Endothelial cell (in vitro differentiated cells): ENCODE results near the gene EIF2S3. TPM values are rescaled to one million over a fixed set of nuclear protein-coding genes. Genes with fewer than 3 reads are reported as not detected.

Source experiments
- DNase-seq: peaks from one replicate; pipeline ENCODE4 v3.0.0; 2021; ENCODE audit warnings: low spot score
- H3K27ac Mint-ChIP-seq: one replicate; pipeline ENCODE4 v1.8.0; 2021; ENCODE audit warnings: mixed read lengths, inconsistent platforms; ENCODE audit not compliant: unreplicated experiment
- H3K27me3 Mint-ChIP-seq: one replicate; pipeline ENCODE4 v1.8.0; 2021; ENCODE audit warnings: mild to moderate bottlenecking, moderate library complexity, mixed read lengths, inconsistent platforms; ENCODE audit not compliant: unreplicated experiment
- H3K36me3 Mint-ChIP-seq: one replicate; pipeline ENCODE4 v1.8.0; 2021; ENCODE audit warnings: mild to moderate bottlenecking, low read depth, mixed read lengths, inconsistent platforms; ENCODE audit not compliant: unreplicated experiment
- H3K4me1 Mint-ChIP-seq: one replicate; pipeline ENCODE4 v1.8.0; 2021; ENCODE audit warnings: mild to moderate bottlenecking, mixed read lengths, inconsistent platforms; ENCODE audit not compliant: unreplicated experiment
- H3K4me3 Mint-ChIP-seq: one replicate; pipeline ENCODE4 v1.8.0; 2021; ENCODE audit warnings: mild to moderate bottlenecking, mixed read lengths, inconsistent platforms; ENCODE audit not compliant: unreplicated experiment
- H3K9me3 Mint-ChIP-seq: one replicate; pipeline ENCODE4 v1.8.0; 2021; ENCODE audit warnings: mixed read lengths, inconsistent platforms; ENCODE audit not compliant: unreplicated experiment
- total RNA-seq: library from RNA; stranded (reverse); fragmentation: NEBNext Ultra II Directional; extraction: Animal tissue kit (Norgen Biotek cat#: 25700); gene quantifications from one replicate; pipeline ENCODE4 v1.2.1, GENCODE V29; 2021; ENCODE audit not compliant: unreplicated experiment
- TF ChIP-seq, protein P1 (sequence below): fragments of 200-600 bp; sonication (generic); IDR thresholded peaks from one replicate; pipeline ENCODE4 v1.5.0; 2021; ENCODE audit warnings: antibody characterized with exemption; ENCODE audit not compliant: unreplicated experiment

The EIF2S3 gene
- total RNA-seq, 1 donor from 2014 or later, result 258 TPM

DNA sequence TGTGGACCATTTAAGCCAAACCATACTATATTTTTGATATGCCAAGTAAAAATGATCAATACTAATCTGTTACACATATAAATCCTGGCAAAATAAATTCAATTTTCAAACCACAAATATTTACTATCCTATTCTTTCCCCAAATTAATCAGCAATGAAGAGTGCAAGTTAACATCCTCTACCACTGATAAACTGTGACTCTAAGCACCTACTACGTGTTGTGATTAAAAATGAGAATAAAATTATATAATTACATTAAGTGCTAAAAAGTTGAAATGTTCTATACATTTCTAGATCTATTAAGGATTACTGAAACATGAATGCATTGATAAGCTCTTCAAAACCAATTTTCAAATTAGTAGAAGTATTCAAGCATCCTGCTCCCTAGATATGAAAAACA, 31.2 kb upstream of the EIF2S3 start:
- Mint-ChIP-seq H3K36me3 (peaks cover 3% of the 10 kb centered on the region), H3K4me3 (peak overlapping the region; percentile 91), H3K9me3 (no peaks in the 10 kb centered on the region), H3K27me3 (peaks cover 2% of the 10 kb centered on the region), H3K27ac (peak overlapping the region; percentile 54), H3K4me1 (peaks cover 2% of the 10 kb centered on the region)
- DNase-seq, result no peak
- TF ChIP-seq, protein P1, sequence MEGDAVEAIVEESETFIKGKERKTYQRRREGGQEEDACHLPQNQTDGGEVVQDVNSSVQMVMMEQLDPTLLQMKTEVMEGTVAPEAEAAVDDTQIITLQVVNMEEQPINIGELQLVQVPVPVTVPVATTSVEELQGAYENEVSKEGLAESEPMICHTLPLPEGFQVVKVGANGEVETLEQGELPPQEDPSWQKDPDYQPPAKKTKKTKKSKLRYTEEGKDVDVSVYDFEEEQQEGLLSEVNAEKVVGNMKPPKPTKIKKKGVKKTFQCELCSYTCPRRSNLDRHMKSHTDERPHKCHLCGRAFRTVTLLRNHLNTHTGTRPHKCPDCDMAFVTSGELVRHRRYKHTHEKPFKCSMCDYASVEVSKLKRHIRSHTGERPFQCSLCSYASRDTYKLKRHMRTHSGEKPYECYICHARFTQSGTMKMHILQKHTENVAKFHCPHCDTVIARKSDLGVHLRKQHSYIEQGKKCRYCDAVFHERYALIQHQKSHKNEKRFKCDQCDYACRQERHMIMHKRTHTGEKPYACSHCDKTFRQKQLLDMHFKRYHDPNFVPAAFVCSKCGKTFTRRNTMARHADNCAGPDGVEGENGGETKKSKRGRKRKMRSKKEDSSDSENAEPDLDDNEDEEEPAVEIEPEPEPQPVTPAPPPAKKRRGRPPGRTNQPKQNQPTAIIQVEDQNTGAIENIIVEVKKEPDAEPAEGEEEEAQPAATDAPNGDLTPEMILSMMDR, result no peak

DNA sequence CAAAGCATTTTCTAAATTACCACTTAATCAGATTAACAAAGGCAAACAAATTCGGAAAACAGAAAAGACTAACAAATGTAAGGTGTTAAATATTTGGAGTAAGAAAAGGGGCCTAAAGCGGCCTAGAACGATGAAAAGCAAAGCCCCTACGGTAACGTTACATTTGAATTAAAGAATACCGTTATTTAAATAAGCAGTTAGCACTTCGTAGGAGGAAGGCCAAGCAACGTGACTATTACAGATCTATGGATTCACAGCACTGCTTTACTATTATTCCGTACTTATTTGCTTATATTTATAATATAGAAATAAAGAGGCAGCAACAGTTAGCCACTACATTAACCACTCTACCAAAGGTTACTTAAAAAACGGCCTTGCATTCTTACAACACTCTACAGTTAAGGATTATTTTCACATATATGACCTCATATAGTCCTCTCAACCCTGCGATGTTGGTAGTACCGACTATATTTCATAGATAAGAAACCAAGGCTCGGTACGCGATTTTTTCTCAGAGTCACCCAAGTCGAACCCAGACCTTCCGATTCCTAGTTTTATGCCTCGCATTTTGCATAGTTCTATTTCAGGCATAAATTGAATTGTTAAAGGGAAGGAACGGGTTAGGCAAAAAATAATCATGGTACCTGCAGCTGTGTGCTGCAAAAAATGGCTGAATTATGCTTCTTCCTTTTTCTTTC, 30.6 kb upstream of the EIF2S3 start:
- no peak for DNase-seq
- no peaks in the 10 kb centered on the region for H3K9me3 Mint-ChIP-seq
- peak overlapping the region; percentile 91 for H3K4me3 Mint-ChIP-seq
- peak overlapping the region; percentile 64 for H3K27ac Mint-ChIP-seq
- peaks cover 2% of the 10 kb centered on the region for H3K4me1 Mint-ChIP-seq
- TF ChIP-seq, protein P1, result no peak
- peaks cover 2% of the 10 kb centered on the region for H3K27me3 Mint-ChIP-seq
- peaks cover 3% of the 10 kb centered on the region for H3K36me3 Mint-ChIP-seq

DNA sequence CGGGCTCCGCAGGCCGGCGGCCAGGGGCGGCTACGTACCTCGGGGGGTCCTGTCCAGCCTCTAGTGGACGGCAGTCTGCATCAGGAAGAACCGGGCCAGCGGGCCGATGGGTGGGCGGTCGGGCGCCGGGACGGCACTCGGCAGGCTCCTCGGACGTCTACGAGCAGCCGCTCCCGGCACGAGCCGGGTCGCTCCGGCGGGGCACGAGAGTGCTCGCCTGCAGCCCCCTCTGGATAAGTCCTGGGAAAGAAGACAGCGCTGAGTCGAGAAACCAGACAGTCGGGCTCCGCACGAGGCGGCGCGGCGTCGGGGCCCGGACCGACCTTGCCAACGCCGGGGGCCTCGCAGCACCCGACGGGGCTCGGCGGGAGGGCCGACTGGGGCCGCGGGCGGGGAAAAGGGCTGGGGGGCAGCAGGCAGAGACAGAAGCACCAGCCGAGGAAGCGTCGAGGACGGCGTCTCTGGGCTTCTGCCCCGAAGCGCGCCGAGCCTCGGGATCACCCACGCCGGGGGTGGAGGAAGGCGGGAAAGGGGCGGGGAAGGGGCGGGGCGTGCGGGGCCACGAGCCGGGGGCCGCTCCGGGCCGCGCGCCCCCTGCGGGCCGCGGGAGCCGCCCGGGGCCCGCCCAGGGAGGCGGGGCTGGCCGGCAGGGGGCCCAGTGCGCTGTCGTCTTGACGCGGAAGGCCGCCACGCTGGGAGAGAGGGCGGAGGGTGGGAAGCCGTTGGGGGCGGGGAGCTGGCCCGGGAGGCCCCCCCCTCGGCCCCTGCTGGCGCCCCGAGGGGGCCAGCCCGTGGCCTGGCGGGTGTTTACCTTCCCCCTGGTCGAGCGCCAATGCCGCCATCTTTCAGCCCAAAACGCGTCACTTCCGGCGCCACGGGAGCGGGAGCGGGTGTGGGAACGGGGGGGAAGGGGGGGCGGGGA, 29.7 kb upstream of the EIF2S3 start:
- peaks cover 3% of the 10 kb centered on the region for H3K36me3 Mint-ChIP-seq
- H3K4me1 Mint-ChIP-seq, result peaks cover 8% of the 10 kb centered on the region
- H3K4me3 Mint-ChIP-seq, result peak overlapping the region; percentile 91
- no peak overlapping the region for H3K27ac Mint-ChIP-seq
- TF ChIP-seq, protein P1, result peak; percentile 18
- H3K9me3 Mint-ChIP-seq, result no peaks in the 10 kb centered on the region
- peaks cover 2% of the 10 kb centered on the region for H3K27me3 Mint-ChIP-seq
- peak; percentile 83 for DNase-seq

DNA sequence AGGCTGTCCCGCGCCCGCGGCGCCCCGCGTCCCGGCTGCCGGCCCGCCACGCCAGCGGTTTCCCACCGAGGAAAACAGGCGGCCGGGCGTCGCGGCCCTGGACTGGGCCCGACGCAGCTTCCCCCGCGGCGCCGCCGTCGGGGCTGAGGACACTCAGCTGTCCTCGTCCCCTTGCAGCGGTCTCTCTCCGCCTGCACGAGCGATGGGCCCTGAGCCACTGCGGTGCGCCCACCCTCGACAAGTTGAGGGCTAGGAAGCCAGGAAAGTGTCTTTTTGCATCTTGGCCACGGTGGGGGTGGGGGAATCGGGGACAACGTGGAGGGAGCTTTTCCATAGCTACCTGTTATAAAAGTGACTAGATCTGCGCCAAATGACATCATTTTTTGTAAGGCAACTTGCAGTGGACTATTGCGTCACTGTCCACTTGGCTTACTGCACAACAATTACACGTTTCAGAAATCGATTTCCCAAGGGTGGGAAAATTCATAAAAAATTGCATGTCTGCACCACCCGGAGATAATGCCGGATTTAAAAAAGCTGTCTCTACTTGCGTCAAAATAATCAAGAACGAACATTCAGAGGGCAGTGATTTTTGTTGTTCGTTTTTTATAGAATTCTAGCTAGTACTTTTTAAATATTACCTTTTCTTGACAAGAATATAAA, 28.9 kb upstream of the EIF2S3 start:
- TF ChIP-seq, protein P1, result peak; percentile 6
- H3K36me3 Mint-ChIP-seq, result peaks cover 3% of the 10 kb centered on the region
- no peaks in the 10 kb centered on the region for H3K9me3 Mint-ChIP-seq
- DNase-seq, result no peak
- peaks cover 14% of the 10 kb centered on the region for H3K4me1 Mint-ChIP-seq
- peaks cover 2% of the 10 kb centered on the region for H3K27me3 Mint-ChIP-seq
- H3K27ac Mint-ChIP-seq, result peak overlapping the region; percentile 97
- peak overlapping the region; percentile 92 for H3K4me3 Mint-ChIP-seq
